ENCODE data around the gene SRMS.

The SRMS gene

GRCh38 chr20:63553933-63554290, 6.4 kb upstream of the SRMS start, which contains the start of gene FNDC11:
TSS of gene FNDC11 (plus strand) at chr20:63554159. CDS start at chr20:63555664, 1,505 bp downstream.
- DNase-seq (ENCODE audit: low read depth, low spot score) = no peak

GRCh38 chr20:63553251-63553932, 5.8 kb upstream of the SRMS start:
- DNase-seq (ENCODE audit: low read depth, low spot score) = no peak

- no peak for DNase-seq (ENCODE audit: low read depth, low spot score)
Observed at GRCh38 chr20:63552481-63553249, 5.1 kb upstream of the SRMS start.

- DNase-seq (ENCODE audit: low read depth, low spot score) = no peak
Observed at GRCh38 chr20:63551068-63551467, 3.5 kb upstream of the SRMS start.

- DNase-seq (ENCODE audit: low read depth, low spot score) = no peak
Observed at GRCh38 chr20:63549679-63550282, 2.2 kb upstream of the SRMS start.

- no peak for DNase-seq (ENCODE audit: low read depth, low spot score)
Observed at GRCh38 chr20:63549019-63549418, 1.5 kb upstream of the SRMS start.

- DNase-seq (ENCODE audit: low read depth, low spot score) = no peak
Observed at GRCh38 chr20:63548542-63548941, 993 bp upstream of the SRMS start.

- DNase-seq (ENCODE audit: low read depth, low spot score) = no peak
Observed at GRCh38 chr20:63546956-63547724, 409 bp downstream of the SRMS start.

GRCh38 chr20:63546256-63546955, 1.1 kb downstream of the SRMS start:
- DNase-seq (ENCODE audit: low read depth, low spot score) = no peak

- no peak for DNase-seq (ENCODE audit: low read depth, low spot score)
Observed at GRCh38 chr20:63545814-63546213, 1.7 kb downstream of the SRMS start.

GRCh38 chr20:63544958-63545516, 2.5 kb downstream of the SRMS start:
- no peak for DNase-seq (ENCODE audit: low read depth, low spot score)

- DNase-seq (ENCODE audit: low read depth, low spot score) = no peak
Observed at GRCh38 chr20:63544241-63544957, 3.1 kb downstream of the SRMS start.

GRCh38 chr20:63543733-63544132, 3.8 kb downstream of the SRMS start:
- DNase-seq (ENCODE audit: low read depth, low spot score) = no peak

GRCh38 chr20:63543131-63543530, 4.4 kb downstream of the SRMS start:
- no peak for DNase-seq (ENCODE audit: low read depth, low spot score)

GRCh38 chr20:63542696-63543095, 4.9 kb downstream of the SRMS start:
- no peak for DNase-seq (ENCODE audit: low read depth, low spot score)

GRCh38 chr20:63542031-63542559, 5.5 kb downstream of the SRMS start:
- DNase-seq (ENCODE audit: low read depth, low spot score) = no peak

GRCh38 chr20:63541371-63541770, 6.2 kb downstream of the SRMS start:
- DNase-seq (ENCODE audit: low read depth, low spot score) = no peak

GRCh38 chr20:63540417-63541186, 6.9 kb downstream of the SRMS start:
- DNase-seq (ENCODE audit: low read depth, low spot score) = no peak

Data from smooth muscle cell of the brain vasculature (primary cell).